Activated CD4-positive, alpha-beta T cell treated with anti-CD3 and anti-CD28 coated beads, Interleukin-2, amount 10 ng/mL, durations not matched to agents 24 days and 14 days (primary cell): ENCODE measurements around the gene VASH1. TPM values are rescaled to one million over a fixed set of nuclear protein-coding genes. Genes with fewer than 3 reads are reported as not detected.

Experiments used
- DNase-seq: peaks from one replicate; pipeline ENCODE4 v3.0.0; 2022
- H3K27ac Mint-ChIP-seq: one replicate; pipeline ENCODE4 v1.8.0; 2022; ENCODE audit warnings: mild to moderate bottlenecking, mixed read lengths
- H3K27me3 Mint-ChIP-seq: one replicate; pipeline ENCODE4 v1.8.0; 2022; ENCODE audit warnings: mixed read lengths
- H3K36me3 Mint-ChIP-seq: one replicate; pipeline ENCODE4 v1.8.0; 2022; ENCODE audit warnings: low read depth, mild to moderate bottlenecking, mixed read lengths
- H3K4me1 Mint-ChIP-seq: one replicate; pipeline ENCODE4 v1.8.0; 2021; ENCODE audit warnings: mixed read lengths
- H3K4me3 Mint-ChIP-seq: one replicate; pipeline ENCODE4 v1.8.0; 2022; ENCODE audit warnings: mild to moderate bottlenecking, moderate library complexity, mixed read lengths
- H3K9me3 Mint-ChIP-seq: one replicate; pipeline ENCODE4 v1.8.0; 2021; ENCODE audit warnings: mixed read lengths
- intact Hi-C: fragments of 100-400 bp; cut with micrococcal nuclease; formaldehyde crosslinking; loops from one replicate; pipeline ENCODE4 v1.15.1; 2023
- total RNA-seq: library from RNA; stranded (reverse); gene quantifications from 2 replicates; pipeline ENCODE4 v1.2.3, GENCODE V29; 2022

VASH1 gene
- total RNA-seq, 1 donor from 2014 or later = 6.9 TPM

DNA sequence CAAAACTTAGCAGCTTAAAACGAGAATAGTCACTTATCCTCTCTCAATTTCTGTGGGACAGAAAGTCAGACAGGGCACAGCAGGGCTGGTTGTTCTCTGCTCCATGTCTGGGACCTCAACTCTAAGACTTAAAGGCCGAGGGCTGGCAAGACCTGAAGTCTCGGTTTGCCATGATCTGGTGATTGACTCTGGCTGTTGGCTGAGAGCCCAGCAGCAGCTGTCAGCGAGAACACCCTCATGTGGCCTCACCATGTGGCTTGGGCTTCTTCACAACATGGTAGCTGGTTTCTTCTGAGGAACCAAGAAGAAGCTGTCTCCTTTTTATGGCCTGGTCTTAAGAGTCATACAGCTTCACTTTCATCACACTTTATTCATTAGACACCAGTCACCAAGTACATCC, 1.7 kb upstream of the VASH1 start:
- peak; percentile 49 for DNase-seq
- H3K4me3 Mint-ChIP-seq = no peak overlapping the region
- intact Hi-C loops = no loop called here
- no peaks in the 10 kb centered on the region for H3K9me3 Mint-ChIP-seq
- H3K36me3 Mint-ChIP-seq = no peaks in the 10 kb centered on the region
- no peak overlapping the region for H3K27ac Mint-ChIP-seq
- peaks cover 13% of the 10 kb centered on the region for H3K4me1 Mint-ChIP-seq
- H3K27me3 Mint-ChIP-seq = peaks cover 60% of the 10 kb centered on the region

DNA sequence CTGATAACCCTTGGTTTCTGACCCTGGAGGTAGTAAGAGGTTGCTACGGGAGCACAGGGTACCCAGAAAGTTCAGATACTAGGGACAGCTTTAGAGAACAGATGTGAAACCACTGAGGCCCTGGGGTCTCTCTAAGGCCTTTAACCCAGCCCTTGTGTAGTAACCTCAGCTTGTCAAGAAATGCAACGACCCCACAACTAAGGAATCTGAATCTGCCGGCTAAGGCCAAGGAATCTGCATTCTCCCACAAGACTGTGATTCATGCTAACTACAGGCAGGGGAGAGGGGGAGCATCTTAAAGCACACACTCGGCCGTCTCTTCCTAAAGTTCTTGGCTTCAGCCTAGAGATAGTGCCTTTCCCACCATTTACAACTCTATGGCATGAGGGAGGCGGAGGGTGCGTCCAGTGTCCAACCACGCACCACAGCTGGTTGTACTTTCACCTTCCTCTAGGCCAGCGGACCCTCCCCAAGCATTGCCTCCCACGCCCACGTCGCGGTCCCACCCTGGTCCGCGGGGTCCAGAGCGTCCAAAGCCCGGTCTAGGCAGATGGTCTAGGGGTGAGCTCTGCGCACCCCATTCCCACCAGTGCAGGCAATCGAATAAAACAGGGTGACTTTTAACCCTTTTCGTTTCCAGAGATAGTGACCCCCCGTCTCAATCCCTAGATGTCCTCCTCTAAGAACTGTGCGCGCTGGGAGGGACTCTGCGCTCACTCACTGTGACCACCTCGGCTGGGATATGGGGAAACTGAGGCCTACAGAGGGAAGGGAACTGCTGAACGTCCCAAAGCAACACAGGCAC, 735 bp upstream of the VASH1 start:
- Mint-ChIP-seq H3K36me3 (no peaks in the 10 kb centered on the region), H3K4me3 (peak overlapping the region; percentile 84), H3K9me3 (no peaks in the 10 kb centered on the region), H3K27me3 (peaks cover 65% of the 10 kb centered on the region), H3K4me1 (peaks cover 13% of the 10 kb centered on the region), H3K27ac (no peak overlapping the region)
- intact Hi-C loops = loop anchor here (2.0 to 5.0 kb wide), 2 partner anchors 24 to 48 kb away; no protein-coding TSS in a partner anchor
- DNase-seq = peak; percentile 54

DNA sequence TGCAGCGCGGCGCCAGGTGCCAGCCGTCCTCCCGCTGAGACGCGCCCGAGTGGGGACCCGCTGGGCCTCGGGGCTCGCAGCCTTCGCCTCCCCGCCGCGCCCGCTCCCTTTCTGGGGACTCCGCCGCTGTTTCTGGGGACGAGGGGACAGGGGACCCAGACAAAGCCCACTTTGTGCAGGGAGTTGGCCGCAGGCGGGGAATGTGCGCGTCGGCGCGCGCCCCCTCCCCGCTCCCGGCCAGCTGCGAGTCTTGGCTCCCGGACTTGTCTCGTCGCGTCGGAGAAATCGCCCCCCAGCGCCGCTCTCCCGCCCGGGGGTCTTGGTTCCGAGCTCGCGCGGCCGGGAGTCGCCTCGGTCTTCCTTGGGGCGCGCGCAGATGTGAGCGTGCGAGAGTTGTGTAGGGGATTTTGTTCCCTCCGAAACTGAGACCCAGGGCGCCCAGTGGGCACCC, 717 bp downstream of the VASH1 start:
- no peak for DNase-seq

GRCh38 chr14:76762411-76763095, 1.3 kb downstream of the VASH1 start:
- Mint-ChIP-seq H3K27ac (peak overlapping the region; percentile 66), H3K36me3 (no peaks in the 10 kb centered on the region), H3K27me3 (peaks cover 57% of the 10 kb centered on the region), H3K9me3 (no peaks in the 10 kb centered on the region), H3K4me1 (peaks cover 13% of the 10 kb centered on the region), H3K4me3 (peak overlapping the region; percentile 84)
- peak; percentile 55 for DNase-seq
- intact Hi-C loops = loop anchor here (5.0 kb wide), 1 partner anchor 50 kb away; no protein-coding TSS in a partner anchor

More for the DNA sequence above, 717 bp downstream of the VASH1 start:
- peaks cover 13% of the 10 kb centered on the region for H3K4me1 Mint-ChIP-seq
- no peaks in the 10 kb centered on the region for H3K9me3 Mint-ChIP-seq
- H3K36me3 Mint-ChIP-seq = no peaks in the 10 kb centered on the region
- peaks cover 57% of the 10 kb centered on the region for H3K27me3 Mint-ChIP-seq
- intact Hi-C loops = loop anchor here (2.0 to 5.0 kb wide), 2 partner anchors 23 to 50 kb away; no protein-coding TSS in a partner anchor
- H3K27ac Mint-ChIP-seq = peak overlapping the region; percentile 66
- peak overlapping the region; percentile 84 for H3K4me3 Mint-ChIP-seq

GRCh38 chr14:76763096-76764041, 2.1 kb downstream of the VASH1 start:
- peak overlapping the region; percentile 84 for H3K4me3 Mint-ChIP-seq
- DNase-seq = peak; percentile 54
- no peak overlapping the region for H3K27ac Mint-ChIP-seq
- peaks cover 51% of the 10 kb centered on the region for H3K27me3 Mint-ChIP-seq
- no peaks in the 10 kb centered on the region for H3K36me3 Mint-ChIP-seq
- H3K4me1 Mint-ChIP-seq = peaks cover 21% of the 10 kb centered on the region
- intact Hi-C loops = loop anchor here (5.0 kb wide), 1 partner anchor 51 kb away; no protein-coding TSS in a partner anchor
- no peaks in the 10 kb centered on the region for H3K9me3 Mint-ChIP-seq

DNA sequence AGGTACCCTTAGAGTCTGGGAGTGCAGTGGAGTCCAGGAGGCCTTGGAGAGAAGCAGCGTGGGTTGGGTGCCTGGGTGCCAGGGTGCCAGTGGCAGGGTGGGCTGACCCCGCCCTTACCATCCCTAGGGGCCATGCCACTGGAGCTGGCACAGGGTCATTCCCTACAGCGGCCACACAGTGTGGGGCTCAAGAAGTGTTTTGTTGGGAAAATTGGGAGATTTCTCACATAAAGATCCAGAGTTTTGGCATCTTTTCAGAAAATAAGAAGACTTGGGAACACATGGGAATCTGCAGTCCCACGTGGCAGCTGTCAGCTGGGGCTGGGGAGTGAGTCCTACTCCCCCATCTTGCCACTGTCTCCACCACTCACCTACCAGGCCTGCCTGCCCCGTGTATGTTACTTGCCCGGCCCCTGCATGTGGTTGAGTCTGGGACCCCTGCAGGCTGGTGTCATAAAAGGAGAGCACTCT, 4.2 kb downstream of the VASH1 start:
- Mint-ChIP-seq H3K4me1 (peaks cover 32% of the 10 kb centered on the region), H3K9me3 (no peaks in the 10 kb centered on the region), H3K27ac (no peak overlapping the region), H3K4me3 (no peak overlapping the region), H3K27me3 (peaks cover 33% of the 10 kb centered on the region), H3K36me3 (no peaks in the 10 kb centered on the region)
- intact Hi-C loops = no loop called here
- no peak for DNase-seq

DNA sequence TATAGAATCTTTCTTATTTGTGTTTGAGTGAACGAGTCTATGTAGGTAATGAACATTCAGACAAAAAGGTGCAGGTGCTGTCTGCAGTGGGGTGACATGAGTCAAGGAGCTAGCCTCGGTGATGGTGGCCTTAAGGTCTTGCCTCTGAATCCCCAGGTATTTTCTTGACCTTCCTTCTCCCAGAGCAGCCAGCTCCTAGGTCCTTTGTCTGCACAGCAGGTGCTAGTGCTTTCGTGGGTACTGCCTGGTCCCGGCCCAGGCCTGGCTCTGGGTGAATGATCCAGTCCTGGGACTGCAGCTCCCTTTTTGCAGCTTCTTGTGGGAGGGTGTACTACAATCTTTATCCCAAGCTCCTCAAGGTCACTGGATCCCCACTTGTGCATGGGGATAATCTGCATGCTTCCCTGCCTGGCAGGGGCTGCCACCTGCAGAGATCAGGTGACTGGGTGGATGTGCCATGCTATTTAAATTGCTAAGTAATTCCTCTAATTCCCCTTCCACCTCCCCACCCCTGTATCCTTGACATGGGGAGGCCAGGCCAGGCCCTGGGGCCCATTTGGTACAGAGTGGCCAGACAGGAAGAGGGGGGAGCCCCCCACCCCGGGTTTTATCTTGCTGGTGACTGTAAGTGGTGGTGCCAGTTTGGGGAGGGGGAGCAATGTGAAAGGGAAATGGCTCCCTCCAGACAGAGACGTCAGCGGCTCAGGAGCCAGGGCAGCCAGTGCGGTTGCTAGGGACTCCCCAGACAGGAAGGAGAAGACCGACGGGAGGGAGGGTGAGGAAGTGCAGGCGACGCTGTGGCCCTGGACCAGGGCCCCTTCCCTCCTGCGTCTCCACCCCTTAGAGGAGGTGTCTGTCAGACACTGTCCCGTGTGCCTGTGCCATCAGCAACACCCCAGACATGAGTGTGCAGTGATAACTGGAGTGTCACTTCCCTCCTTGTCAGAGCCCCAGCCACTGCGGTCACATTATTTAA, 6.7 kb downstream of the VASH1 start:
- intact Hi-C loops = loop anchor here (1.0 kb wide), 1 partner anchor 44 kb away; the partner anchor contains the start of gene ANGEL1

DNA sequence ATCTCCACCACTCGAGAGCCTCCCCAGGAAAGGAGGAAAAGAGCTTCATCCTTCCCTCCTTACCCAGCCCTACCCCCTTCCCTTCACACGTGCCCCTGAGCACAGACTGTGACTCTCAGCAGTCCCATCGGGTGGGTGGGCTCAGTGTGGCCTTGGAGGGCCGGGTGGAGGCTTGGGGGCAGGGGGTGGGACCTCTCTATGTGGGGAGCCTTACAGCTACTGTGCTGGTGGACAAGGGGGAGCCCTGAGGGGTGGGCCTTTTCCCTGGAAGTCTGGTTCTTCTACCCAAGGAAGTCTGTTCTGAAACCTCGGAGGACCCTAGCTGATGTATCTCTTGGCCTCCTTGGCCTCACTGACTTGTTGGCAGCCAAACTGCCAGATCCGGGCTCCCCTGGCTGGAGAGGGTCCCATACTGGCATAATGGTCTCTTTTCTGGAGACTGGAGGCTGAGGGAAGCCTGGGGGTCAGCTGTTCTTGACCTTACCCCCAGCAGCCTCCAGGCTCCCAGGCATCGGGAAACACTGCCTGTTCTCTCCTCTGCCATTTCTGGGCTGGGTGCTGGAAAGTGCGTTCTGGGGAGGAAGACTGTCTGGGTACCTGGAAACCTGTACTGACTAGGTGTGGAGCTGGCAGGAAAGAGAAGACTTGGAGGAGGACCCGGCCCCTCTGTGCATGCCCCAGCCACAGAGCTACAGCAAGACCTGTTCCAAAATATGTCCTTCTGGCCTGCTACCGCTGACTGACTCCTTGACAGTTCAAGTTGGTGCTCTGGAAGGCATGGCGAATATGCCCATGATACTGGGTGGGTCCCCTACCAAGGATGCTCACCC, 7.6 kb downstream of the VASH1 start:
- Mint-ChIP-seq H3K4me3 (peak overlapping the region; percentile 65), H3K36me3 (no peaks in the 10 kb centered on the region), H3K4me1 (peaks cover 29% of the 10 kb centered on the region), H3K9me3 (no peaks in the 10 kb centered on the region), H3K27me3 (peaks cover 13% of the 10 kb centered on the region), H3K27ac (peak overlapping the region; percentile 69)
- intact Hi-C loops = loop anchor here (1.0 kb wide), 1 partner anchor 43 kb away; the partner anchor contains the start of gene ANGEL1
- DNase-seq = no peak

More for the DNA sequence above, 6.7 kb downstream of the VASH1 start:
- no peaks in the 10 kb centered on the region for H3K9me3 Mint-ChIP-seq
- peak overlapping the region; percentile 65 for H3K4me3 Mint-ChIP-seq
- peak overlapping the region; percentile 69 for H3K27ac Mint-ChIP-seq
- H3K4me1 Mint-ChIP-seq = peaks cover 27% of the 10 kb centered on the region
- peaks cover 21% of the 10 kb centered on the region for H3K27me3 Mint-ChIP-seq
- no peaks in the 10 kb centered on the region for H3K36me3 Mint-ChIP-seq
- DNase-seq = peak; percentile 91

DNA sequence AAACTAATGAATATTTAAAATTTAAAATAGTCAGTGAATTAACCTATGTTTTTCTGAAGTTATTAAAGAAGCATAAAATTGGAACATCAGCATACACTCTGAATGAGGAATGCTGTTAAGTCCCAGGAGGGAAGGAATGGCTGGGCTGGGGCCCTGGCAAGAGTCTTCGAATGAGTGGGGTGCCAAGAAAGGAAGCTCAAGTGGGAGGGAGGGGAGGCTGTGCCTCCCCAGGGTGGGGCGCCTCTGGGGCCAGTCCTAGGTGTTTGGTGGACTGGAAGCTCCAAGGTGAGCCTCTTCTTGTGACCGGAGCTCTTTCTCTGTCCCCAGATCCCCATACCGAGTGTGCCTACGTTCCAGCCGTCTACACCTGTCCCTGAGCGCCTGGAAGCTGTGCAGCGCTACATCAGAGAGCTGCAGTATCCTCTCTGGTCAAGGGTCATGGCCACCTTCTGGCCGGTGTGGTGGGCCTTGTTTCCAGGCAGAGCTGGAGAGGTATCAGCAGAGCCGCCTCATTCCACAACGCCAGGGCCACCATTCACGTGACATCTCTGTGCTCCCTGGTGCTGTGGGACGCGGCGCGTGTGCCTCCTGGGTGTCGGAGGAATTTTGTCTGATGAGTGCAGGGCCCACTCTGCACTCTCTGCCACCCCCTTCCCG, 8.5 kb downstream of the VASH1 start:
- no peaks in the 10 kb centered on the region for H3K36me3 Mint-ChIP-seq
- no peak for DNase-seq
- intact Hi-C loops = no loop called here
- H3K27me3 Mint-ChIP-seq = peaks cover 4% of the 10 kb centered on the region
- H3K9me3 Mint-ChIP-seq = no peaks in the 10 kb centered on the region
- H3K4me1 Mint-ChIP-seq = peaks cover 27% of the 10 kb centered on the region
- no peak overlapping the region for H3K4me3 Mint-ChIP-seq
- H3K27ac Mint-ChIP-seq = no peak overlapping the region

DNA sequence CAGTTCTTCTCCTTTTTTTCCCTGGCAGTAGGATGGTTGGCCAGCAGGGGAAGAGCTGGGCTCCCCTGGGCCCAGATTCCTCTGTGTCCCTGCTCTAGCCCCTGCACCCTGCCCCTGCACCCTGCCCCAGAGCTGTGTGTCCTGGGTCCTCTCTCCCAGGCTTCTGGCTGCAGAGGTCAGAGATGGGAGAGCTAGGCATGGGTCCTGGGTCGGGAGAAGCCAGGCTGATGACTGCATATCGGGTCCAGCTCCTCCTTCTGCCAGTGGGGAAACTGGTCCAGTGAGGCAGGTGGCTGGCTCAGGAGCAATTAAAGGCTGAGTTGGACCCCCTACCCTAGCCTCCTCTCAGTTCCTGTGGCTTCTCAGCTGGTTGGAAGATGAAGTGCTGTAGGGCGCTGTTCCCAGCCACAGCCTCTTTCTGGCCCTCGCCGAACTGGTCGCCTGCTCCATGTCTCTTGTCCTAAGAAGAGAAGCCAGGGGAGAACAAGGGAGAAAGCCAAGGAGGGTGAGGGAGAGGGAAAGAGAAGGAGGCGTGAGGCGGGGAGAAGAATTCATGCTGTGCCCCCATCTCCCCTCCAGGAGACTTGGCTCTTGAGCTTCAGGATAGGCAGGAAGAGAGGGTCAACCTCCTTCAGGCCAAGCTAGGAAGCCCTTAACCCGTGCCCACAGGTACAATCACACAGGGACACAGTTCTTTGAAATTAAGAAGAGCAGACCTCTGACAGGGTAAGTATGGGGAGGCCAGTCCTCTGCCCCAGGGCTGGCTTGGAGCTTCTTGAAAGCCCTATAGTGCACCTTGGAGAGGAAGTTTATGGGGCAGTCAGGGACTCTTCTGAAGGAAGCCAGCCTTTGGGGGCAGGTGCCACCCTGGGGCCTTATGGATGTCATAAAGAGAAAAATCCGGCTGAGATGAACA, 9.5 kb downstream of the VASH1 start:
- H3K36me3 Mint-ChIP-seq = no peaks in the 10 kb centered on the region
- no peak overlapping the region for H3K4me3 Mint-ChIP-seq
- no peaks in the 10 kb centered on the region for H3K27me3 Mint-ChIP-seq
- H3K27ac Mint-ChIP-seq = peak overlapping the region; percentile 24
- H3K4me1 Mint-ChIP-seq = peaks cover 30% of the 10 kb centered on the region
- no peaks in the 10 kb centered on the region for H3K9me3 Mint-ChIP-seq
- intact Hi-C loops = no loop called here
- DNase-seq = no peak
